ENCODE results near the gene USP33. TPM values are rescaled to one million over a fixed set of nuclear protein-coding genes. Genes with fewer than 3 reads are reported as not detected.

USP33 gene
- total RNA-seq, 1 experiment from 2014 or later: 51.5 TPM

GRCh38 chr1:77652268-77652667, 107.4 kb downstream of the USP33 start:
- no peak overlapping the region for H3K23ac ChIP-seq (ENCODE audit: insufficient read length, low read depth, low read length)
- TF ChIP-seq CTCF (conservative IDR thresholded peaks at IDR 0.05): no peak
- H3K79me2 ChIP-seq (ENCODE audit: insufficient read depth, low read length): peaks cover 15% of the 10 kb centered on the region; the same call in 1 of the 2 replicates
- H3K56ac ChIP-seq (ENCODE audit: insufficient read length, low read depth, low read length): no peak overlapping the region
- no peak overlapping the region for H4K8ac ChIP-seq (replicated peaks; ENCODE audit: insufficient read length, low read depth, low read length)
- Mint-ChIP-seq H3K4me3 (no peak overlapping the region), H3K9me3 (peaks cover 33 to 41% of the 10 kb centered on the region in 2 experiments), H3K27ac (no peak overlapping the region), H3K27me3 (ENCODE audit: low read depth) (no peaks in the 10 kb centered on the region), H3K36me3 (ENCODE audit: insufficient read depth in 1 of 3, low read depth in 3 of 3) (peaks cover 39 to 45% (median 41%) of the 10 kb centered on the region in 3 experiments), H3K4me1 (no peaks in the 10 kb centered on the region)
- H2BK12ac ChIP-seq (ENCODE audit: insufficient read length, low read depth, low read length): no peak overlapping the region
- no peak for DNase-seq
- no peaks in the 10 kb centered on the region for H3K23me2 ChIP-seq (ENCODE audit: insufficient read length, low read depth, low read length, poor library complexity, severe bottlenecking)
- no peak overlapping the region for H3K14ac ChIP-seq (ENCODE audit: insufficient read depth, low read length)
- no peaks in the 10 kb centered on the region for H3K4me1 ChIP-seq (ENCODE audit: insufficient read depth, low read length)
- peaks cover 4% of the 10 kb centered on the region for H3K9me3 ChIP-seq (ENCODE audit: control insufficient read depth, low read depth, low read length)
- H2BK120ac ChIP-seq (ENCODE audit: low read depth, low read length, poor library complexity, severe bottlenecking): no peak overlapping the region
- H2BK15ac ChIP-seq (ENCODE audit: low read depth, low read length): no peak overlapping the region
- no peak overlapping the region for H2AK5ac ChIP-seq (ENCODE audit: insufficient read length, low read length)
- no peak overlapping the region for H3T11ph ChIP-seq (ENCODE audit: low read length)
- no peak overlapping the region for H3K9ac ChIP-seq (ENCODE audit: extremely low read depth, insufficient read length, low read length)
- no peak overlapping the region for H2AFZ ChIP-seq (ENCODE audit: low read length)
- no peak overlapping the region for H3K4ac ChIP-seq (ENCODE audit: low read depth, low read length)
- H2BK20ac ChIP-seq (ENCODE audit: low read depth, low read length, poor library complexity, severe bottlenecking): no peak overlapping the region
- no peak overlapping the region for H3K27ac ChIP-seq (ENCODE audit: insufficient read length, low read depth, low read length)
- no peak overlapping the region for H4K5ac ChIP-seq (ENCODE audit: insufficient read length, low read depth, low read length)
- no peak overlapping the region for H2BK5ac ChIP-seq (ENCODE audit: insufficient read length, low read length)
- no peak overlapping the region for H4K91ac ChIP-seq (ENCODE audit: insufficient read length, low read depth, low read length)
- no peaks in the 10 kb centered on the region for H4K20me1 ChIP-seq (ENCODE audit: control insufficient read depth, insufficient read depth, insufficient read length)
- no peak overlapping the region for H3K4me2 ChIP-seq (ENCODE audit: insufficient read depth, insufficient read length, low read length)
- H3K79me1 ChIP-seq (ENCODE audit: insufficient read depth, low read depth, low read length, poor library complexity, severe bottlenecking): peaks cover 10% of the 10 kb centered on the region
- H3K18ac ChIP-seq (ENCODE audit: insufficient read length, low read depth, low read length): no peak overlapping the region
- H3K27me3 ChIP-seq (ENCODE audit: insufficient read depth, low read length): no peaks in the 10 kb centered on the region

Data from H9 (cell line).